Body of pancreas (tissue), 4 donors: Measurements from ENCODE around the gene KLHDC9.

ENCODE experiments used
- CTCF ChIP-seq, 7 experiments: fragments of 450-650 bp in 4 of 7; fragments of 200-600 bp in 3 of 7; sonication (generic) in 3 of 7; IDR thresholded peaks; one replicate each; pipeline ENCODE4 v1.5.1; 2016 to 2019; ENCODE audit warnings: antibody characterized with exemption in 7 of 7
- POLR2A ChIP-seq, 3 donors: fragments of 450-650 bp; IDR thresholded peaks; one replicate each; pipeline ENCODE4 v1.6.1; 2016; ENCODE audit warnings: antibody characterized with exemption in 3 of 3, mild to moderate bottlenecking in 2 of 3

GRCh38 chr1:161127649-161128048 is 29.5 kb downstream of the KLHDC9 start:
- TF ChIP-seq CTCF (IDR thresholded peaks at IDR 0.05), result no peak
- TF ChIP-seq POLR2A (IDR thresholded peaks at IDR 0.05), result no peak
